ENCODE data around the gene CREB3L1.

DNA sequence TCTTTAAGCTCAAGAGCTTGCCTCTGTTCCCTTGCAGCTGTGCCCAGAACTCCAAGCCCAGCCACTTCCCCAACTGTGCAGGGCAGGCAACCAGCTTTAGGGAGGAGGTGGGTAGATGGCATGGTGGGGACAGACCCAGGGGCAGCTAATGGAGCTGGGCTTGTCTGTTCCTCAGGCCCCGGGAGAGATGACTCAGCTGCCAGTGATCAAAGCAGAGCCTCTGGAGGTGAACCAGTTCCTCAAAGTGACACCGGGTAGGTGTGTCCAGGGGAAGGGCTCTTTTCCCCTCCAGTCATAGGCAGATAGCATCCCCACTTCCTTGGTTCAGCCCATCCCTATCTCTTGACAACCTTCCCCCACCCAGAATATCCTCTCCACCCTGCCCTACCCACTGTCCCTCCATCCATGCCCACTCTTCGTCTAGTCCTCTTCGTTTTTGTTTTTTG lies 32.4 kb downstream of the CREB3L1 start:
- TF ChIP-seq, protein P1, sequence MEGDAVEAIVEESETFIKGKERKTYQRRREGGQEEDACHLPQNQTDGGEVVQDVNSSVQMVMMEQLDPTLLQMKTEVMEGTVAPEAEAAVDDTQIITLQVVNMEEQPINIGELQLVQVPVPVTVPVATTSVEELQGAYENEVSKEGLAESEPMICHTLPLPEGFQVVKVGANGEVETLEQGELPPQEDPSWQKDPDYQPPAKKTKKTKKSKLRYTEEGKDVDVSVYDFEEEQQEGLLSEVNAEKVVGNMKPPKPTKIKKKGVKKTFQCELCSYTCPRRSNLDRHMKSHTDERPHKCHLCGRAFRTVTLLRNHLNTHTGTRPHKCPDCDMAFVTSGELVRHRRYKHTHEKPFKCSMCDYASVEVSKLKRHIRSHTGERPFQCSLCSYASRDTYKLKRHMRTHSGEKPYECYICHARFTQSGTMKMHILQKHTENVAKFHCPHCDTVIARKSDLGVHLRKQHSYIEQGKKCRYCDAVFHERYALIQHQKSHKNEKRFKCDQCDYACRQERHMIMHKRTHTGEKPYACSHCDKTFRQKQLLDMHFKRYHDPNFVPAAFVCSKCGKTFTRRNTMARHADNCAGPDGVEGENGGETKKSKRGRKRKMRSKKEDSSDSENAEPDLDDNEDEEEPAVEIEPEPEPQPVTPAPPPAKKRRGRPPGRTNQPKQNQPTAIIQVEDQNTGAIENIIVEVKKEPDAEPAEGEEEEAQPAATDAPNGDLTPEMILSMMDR (IDR thresholded peaks at IDR 0.05; ENCODE audit: low read depth, low read length, poor library complexity, severe bottlenecking), result no peak
- no peak for TF ChIP-seq EZH2phosphoT487 (IDR thresholded peaks at IDR 0.05; ENCODE audit: borderline replicate concordance, low read length)

All from DOHH2 (cell line).